Measurements from ENCODE around the gene RTL1. TPM values are rescaled to one million over a fixed set of nuclear protein-coding genes. Genes with fewer than 3 reads are reported as not detected.
A peak's percentile ranks its signal among the peaks of the same experiment; 100 is the strongest.

Gene RTL1
- total and polyA plus RNA-seq, 11 donors = not detected

GRCh38 chr14:100894416-100894815 lies 9.1 kb downstream of the RTL1 start:
- peaks cover 0 to 65% (median 9%) of the 10 kb centered on the region in 9 donors for H3K27me3 ChIP-seq
- peak in 1 of 5 donors; percentile 8 for DNase-seq
- TF ChIP-seq POLR2A (IDR thresholded peaks at IDR 0.05) = no peak
- TF ChIP-seq, protein P1, sequence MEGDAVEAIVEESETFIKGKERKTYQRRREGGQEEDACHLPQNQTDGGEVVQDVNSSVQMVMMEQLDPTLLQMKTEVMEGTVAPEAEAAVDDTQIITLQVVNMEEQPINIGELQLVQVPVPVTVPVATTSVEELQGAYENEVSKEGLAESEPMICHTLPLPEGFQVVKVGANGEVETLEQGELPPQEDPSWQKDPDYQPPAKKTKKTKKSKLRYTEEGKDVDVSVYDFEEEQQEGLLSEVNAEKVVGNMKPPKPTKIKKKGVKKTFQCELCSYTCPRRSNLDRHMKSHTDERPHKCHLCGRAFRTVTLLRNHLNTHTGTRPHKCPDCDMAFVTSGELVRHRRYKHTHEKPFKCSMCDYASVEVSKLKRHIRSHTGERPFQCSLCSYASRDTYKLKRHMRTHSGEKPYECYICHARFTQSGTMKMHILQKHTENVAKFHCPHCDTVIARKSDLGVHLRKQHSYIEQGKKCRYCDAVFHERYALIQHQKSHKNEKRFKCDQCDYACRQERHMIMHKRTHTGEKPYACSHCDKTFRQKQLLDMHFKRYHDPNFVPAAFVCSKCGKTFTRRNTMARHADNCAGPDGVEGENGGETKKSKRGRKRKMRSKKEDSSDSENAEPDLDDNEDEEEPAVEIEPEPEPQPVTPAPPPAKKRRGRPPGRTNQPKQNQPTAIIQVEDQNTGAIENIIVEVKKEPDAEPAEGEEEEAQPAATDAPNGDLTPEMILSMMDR (IDR thresholded peaks at IDR 0.05) = no peak

GRCh38 chr14:100893760-100894159 lies 9.8 kb downstream of the RTL1 start:
- intact Hi-C loops (cut with DNase I) = no loop called here
- H3K36me3 ChIP-seq = no peaks in the 10 kb centered on the region
- peaks cover 0 to 4% (median 0%) of the 10 kb centered on the region in 12 donors for H3K4me1 ChIP-seq
- no peak overlapping the region for H3K4me3 ChIP-seq
- H3K27ac ChIP-seq = no peak overlapping the region
- H3K27me3 ChIP-seq = peaks cover 0 to 59% (median 4%) of the 10 kb centered on the region in 9 donors
- DNase-seq (no peak), ATAC-seq (no peak)
- WGBS, 4 donors = 84 to 90% (median 89%) methylated on average over 11 of the region's 11 CpGs
- TF ChIP-seq, protein P1 (IDR thresholded peaks at IDR 0.05) = no peak
- no peaks in the 10 kb centered on the region for H3K9me3 ChIP-seq

More at GRCh38 chr14:100894416-100894815, 9.1 kb downstream of the RTL1 start:
- Histone ChIP-seq H3K36me3 (no peaks in the 10 kb centered on the region), H3K4me3 (no peak overlapping the region), H3K27ac (no peak overlapping the region), H3K9me3 (no peaks in the 10 kb centered on the region), H3K4me1 (peaks cover 0 to 10% (median 2%) of the 10 kb centered on the region in 12 donors)
- intact Hi-C loops (cut with DNase I) = no loop called here
- ATAC-seq = no peak
- 90 to 96% (median 91%) methylated on average over 6 of the region's 6 CpGs for WGBS, 4 donors

DNA sequence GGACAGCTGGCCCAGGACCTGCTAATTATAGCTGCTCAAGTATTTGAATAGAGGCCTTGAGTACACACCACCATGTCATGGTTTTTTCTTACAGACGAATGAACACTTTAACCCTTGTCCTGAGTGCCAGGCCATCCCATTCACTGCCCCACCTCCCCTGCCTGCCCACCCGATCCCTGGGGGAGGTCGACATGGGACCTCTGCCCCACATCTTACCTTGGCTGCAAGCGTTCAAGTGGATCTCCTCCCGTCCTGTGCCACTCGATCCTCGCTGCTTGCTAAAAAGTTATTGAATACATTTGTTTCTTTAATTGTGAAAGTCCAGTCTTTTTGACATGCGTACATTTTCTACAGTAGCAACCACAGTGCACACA lies 10.3 kb downstream of the RTL1 start:
- DNase-seq (no peak), ATAC-seq (no peak)
- Histone ChIP-seq H3K27me3 (peaks cover 0 to 54% (median 4%) of the 10 kb centered on the region in 9 donors), H3K4me3 (no peak overlapping the region), H3K27ac (no peak overlapping the region), H3K9me3 (no peaks in the 10 kb centered on the region), H3K36me3 (no peaks in the 10 kb centered on the region), H3K4me1 (peaks cover 0 to 3% (median 0%) of the 10 kb centered on the region in 12 donors)
- 77 to 80% (median 79%) methylated on average over 8 of the region's 8 CpGs for WGBS, 4 donors
- intact Hi-C loops (cut with DNase I) = no loop called here
- no peak for TF ChIP-seq POLR2A (IDR thresholded peaks at IDR 0.05)
- TF ChIP-seq, protein P1 (IDR thresholded peaks at IDR 0.05) = no peak

GRCh38 chr14:100892496-100893227 lies 10.9 kb downstream of the RTL1 start:
- WGBS, 4 donors = 82 to 88% (median 85%) methylated on average over 17 of the region's 17 CpGs
- Histone ChIP-seq H3K27ac (no peak overlapping the region), H3K36me3 (no peaks in the 10 kb centered on the region), H3K27me3 (peaks cover 0 to 49% (median 4%) of the 10 kb centered on the region in 9 donors), H3K4me1 (no peaks in the 10 kb centered on the region), H3K9me3 (no peaks in the 10 kb centered on the region), H3K4me3 (no peak overlapping the region)
- no peak for ATAC-seq
- peak in 1 of 5 donors; percentile 7 for DNase-seq
- no peak for TF ChIP-seq POLR2A (IDR thresholded peaks at IDR 0.05)
- TF ChIP-seq, protein P1 (IDR thresholded peaks at IDR 0.05) = no peak
- intact Hi-C loops (cut with DNase I) = no loop called here

All from heart left ventricle (tissue), 16 donors.